ENCODE measurements around the gene EMC8.
"Not testable (repeated sequence)": the region's sequence is repeated elsewhere in the genome, so short reads cannot be mapped to it uniquely, and the experiment has no call there.

EMC8 gene

DNA sequence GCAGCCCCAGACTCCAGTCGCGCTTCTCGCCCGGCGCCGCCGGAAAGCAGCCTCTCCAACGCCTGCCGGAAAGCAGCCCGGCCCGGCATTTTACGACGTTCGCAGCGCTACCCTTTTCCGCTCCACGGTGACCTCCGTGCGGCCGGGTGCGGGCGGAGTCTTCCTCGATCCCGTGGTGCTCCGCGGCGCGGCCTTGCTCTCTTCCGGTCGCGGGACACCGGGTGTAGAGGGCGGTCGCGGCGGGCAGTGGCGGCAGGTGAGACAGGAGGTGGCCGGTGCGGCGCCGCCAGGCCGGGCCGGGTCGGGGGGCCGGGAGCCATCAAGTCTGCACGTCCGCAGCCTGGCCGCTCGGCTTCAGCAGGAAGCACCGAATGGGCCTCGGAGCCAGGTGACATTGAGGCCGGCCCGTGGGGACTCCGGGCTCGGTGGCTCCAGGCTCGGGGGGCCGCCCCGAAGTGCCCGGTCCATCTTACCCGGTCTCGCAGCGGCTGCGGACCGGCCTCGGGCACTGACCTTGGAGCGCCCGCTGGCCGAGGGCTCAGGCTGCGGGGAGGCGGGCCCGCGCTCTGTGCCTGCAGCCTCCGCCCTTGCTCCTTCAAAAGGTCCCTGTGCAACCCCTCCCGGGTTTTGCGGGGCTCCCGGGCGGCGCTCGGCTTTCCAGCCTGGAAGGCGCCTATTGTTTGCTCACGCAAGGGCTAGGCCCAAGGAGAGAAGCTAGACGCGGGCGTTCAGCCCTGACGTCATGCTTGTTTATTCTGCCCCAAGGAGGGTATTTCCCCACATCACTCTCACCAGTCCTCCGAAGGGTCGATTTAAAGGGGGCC is at the start of gene EMC8, which contains the start of gene COX4I1:
TSS of gene EMC8 (minus strand) at position 48 of the 824 bp plus-strand sequence. CDS start 249 bp downstream, outside the sequence.
TSS of gene COX4I1 (plus strand) at position 199 of the 824 bp plus-strand sequence. CDS start 1,511 bp downstream, outside the sequence.
- DNase-seq: peak; percentile 93

DNA sequence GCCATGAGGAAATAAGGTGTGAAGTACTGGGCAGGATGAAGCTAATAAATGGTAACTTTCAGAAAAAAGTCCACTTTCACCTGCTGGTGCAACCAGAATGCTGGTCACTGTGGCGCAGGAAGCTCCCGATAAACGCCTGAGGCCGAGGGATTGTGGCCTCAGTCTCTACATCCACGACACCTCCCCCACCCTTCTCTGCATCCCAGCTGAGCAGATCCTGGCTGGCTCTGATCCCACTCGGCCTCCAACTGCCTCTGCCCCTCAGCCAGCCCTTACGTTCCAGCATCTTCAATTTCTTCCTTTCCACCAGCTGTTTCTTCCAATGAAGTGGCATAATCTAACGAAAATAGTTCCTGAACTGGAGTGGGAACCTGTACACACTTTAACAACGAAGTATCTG is 49.6 kb upstream of the EMC8 start:
- no peak for DNase-seq

DNA sequence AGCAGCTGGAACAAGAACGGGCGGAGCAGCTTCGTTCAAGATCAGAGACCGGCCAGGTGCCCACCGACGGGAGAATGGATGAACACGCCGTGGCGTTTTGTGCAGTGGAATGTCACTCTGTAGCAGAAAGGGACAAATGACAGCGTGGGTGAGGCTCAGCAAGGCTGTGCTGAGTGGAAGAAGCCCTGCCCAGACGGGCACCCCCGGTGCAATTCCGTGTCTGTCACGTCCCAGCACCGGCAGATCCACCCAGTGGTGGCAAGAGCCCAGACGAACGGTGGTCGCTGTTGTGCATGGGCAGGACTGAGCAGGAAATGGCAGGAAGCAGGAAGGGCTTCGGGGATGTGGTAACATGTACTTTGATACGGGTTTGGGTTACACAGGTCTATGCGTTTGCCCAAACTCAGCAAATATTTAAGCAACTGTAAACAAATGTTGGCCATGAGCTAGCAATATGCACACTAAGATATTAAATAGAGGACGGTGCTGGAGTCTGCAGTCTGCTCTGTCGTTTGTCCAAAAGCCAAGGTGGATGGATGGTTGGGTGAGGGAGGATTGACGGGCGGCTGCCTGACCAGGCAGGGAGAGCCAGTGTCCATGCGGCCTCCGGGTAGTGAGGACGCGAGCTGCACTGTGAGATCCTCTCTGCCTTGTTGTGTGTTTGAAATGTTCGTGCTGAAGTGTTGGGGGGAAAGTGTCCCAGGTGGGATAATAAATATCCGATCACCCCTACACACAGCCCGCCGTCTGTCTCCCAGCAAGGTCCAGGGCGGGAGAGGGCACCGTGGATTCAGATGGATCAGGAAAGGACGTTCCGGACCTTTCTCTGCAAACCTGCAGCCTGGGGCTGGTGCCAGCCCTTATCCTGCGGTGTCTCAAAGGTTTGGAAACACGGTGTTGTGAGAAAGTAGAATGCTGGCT is 48.6 kb upstream of the EMC8 start:
- DNase-seq: no peak

DNA sequence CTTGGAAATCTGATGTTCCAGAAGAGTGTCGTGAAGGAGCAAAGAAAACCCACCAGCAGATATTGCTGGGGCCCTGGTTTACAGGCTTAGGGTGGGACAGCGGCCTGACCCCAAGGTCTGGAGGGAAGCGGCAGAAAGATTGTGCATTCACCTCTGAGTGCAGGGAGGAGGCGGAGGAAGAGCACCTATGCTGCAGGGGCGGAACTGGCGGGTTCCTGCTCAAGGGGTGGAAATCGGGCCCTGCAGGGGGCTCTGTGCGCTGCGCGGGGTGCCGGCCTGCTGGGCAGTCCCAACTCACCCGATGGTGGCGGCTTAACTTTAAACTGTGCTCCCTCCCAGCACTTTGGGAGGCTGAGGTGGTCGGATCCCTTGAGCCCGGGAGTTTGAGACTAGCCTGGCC is 47.7 kb upstream of the EMC8 start:
- no peak for DNase-seq

DNA sequence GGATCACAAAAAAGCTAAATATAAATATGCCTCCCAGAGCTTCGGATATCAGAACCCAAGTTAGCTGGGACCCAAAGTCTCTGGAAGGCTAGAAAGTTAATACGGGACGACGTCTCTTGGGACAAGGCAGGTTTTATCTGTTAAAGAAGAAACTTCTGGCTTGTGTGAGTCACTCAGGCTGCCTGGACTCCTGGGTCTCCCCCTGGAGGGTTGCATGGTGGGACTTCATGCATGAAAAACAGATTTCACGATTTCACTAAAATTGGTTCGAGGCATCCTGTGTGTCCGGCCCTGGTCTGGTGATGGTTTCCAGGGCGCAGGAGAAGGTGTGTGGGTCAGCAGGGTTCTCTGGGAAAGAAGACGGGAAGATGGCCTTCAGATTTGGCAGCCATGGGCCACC is 47.1 kb upstream of the EMC8 start:
- DNase-seq: no peak

DNA sequence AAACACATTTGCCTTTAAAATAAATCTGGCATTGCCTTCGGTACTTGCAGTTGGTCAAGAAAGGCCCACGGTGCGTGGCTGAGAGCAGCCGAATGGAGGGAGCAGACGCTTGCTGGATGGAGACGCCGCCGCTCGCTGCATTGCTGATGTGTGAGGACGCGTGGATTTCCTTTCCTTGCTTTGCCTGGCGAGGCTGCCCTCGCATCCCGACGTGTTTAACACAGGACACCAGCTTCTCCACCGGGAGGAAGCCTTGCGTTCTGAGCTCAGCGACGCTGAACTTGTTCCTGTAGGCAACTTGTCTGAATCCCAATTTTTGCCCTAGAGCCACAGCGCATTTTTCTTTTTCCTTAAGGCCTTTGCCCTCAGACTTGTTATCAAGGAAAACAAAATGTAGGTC is 45.9 kb upstream of the EMC8 start:
- DNase-seq: no peak

DNA sequence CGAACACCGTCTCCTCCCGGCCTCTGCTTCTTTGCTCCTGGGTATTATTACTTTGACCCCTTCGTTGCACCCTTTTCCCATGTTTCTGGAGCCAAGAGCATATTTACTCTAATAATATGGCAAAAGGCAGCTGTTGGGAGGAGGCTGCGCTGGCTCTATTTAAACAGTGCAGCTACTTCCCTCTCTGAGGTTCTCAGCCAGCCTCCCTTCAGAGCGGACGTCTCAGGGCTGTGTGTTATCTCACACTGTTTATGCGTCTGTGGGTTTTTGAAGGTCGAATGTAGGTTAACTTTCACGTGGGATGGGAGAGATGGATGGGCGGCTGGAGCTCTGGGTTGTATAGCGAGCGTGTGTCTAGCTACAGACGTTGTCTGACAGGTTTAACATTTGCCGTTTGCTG is 45.4 kb upstream of the EMC8 start:
- no peak for DNase-seq

DNA sequence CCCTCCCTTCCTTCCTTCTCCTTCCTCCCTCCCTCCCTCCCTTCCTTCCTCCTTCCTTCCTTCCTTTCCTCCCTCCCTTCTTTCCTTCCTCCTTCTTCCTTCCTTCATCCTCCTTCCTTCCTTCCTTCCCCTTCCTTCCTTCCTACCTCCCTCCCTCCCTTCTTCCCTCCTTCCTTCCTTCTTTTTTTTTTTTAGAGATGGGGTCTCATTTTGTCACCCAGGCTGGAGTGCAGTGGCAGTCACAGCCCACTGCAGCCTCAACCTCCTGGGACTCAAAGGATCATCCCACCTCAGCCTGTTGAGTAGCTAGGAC is 44.8 kb upstream of the EMC8 start:
- DNase-seq: no peak

DNA sequence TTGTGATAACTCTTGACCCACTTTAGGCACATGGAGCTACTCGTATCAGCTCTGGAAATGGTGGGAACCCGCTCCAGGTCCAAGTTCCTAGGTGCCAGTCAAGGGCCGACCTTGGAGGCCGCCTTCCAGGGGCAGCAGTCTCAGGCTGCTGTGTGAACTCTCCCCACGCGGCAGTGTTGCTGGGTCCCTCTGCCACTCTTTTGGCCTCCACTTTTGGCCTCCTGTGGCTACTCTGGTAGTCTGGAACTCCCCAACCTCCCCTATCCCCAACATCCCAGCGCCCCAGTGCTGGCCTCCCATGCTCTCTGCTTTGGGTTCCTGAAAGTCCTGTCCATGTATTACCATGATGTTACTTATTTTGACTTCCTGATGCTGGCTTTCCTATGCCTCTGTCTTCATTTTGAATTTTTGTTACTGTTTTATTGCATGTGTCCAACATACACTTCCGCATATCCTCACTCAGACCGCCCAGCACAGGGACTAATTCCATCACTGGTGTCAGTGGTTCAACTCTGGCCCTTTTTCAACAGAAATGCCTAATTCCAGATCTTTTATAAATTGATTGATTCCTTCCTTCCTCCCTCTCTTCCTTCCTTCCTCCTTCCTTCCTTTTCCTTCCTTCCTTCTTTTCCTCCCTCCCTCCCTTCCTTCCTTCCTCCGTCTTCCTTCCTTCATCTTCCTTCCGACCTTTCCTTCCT is 44.3 kb upstream of the EMC8 start:
- no peak for DNase-seq

DNA sequence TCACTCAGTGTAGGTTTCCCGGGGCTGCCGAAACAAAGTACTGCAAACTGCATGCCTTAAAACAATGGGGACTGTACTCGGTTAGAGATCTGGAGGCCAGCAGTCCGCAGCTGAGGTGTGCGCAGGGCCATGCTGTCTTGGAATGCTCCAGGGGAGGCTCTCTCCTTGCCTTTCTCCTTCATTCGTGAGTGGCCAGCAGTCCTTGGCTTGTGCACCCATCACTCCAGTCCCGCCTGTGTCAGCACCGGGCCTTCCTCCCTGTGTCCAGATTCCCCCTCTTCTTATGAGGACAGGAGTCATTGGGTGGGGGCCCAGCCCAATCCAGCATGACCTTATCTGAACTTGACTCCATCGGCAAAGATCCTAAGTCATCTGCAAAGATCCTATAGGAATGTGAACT is 43.5 kb upstream of the EMC8 start:
- DNase-seq: no peak

DNA sequence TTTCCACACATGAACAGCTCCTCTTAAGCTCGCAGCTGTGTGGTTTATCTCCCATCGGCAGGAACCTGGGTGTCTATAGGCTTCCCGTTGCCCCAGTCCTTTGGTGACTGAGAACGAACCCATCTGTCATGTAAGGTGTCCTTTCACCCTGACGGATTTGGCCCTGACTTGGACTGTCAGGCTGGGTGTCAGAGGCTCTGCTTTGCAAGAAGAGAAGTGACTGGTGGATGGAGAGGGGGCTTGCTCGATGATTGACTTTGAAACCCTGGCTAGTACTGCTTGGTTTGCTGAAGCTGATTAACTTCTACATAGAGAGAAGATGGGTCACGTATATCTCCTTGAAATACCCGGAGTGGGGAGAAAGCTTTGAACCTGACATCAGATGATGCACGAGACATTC is 43.1 kb upstream of the EMC8 start:
- DNase-seq: no peak

DNA sequence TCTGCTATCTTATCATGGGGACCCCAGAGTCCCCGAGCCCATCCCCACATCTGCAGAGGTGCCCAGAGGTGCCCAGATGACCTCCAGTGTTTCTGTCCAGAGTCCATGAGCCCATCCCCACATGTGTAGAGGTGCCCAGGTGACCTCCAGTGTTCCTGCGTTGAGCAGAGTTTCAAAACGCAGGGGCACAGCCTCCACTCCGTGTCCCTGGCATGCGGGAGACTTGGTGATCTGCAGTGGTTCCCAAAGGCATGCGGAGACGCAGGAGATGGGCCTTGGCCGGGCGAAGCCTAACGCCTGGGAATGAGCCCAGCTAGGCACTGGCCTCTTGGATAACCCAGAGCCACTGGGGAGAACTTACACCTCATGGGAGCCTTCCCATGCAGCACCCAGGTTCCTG is 41.5 kb upstream of the EMC8 start:
- DNase-seq: no peak

DNA sequence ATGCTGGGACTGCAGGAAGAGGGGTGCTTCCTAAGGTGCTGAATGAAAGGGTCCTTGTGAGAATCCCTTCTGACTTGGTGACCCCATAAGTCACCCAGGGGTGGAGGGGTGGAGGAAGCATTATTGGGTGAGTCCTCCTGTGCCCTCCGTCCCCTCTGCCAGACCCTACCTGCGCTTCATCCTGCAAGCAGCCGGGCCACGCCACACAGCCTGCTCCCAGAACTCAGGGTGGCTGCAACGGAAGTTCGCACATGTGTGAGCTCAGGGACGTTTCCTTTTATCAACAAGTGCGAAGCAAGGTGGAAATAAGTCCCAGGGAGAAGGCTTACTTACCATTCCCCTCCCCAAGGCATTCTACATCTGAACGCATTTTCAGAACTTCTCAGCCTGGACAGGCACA is 41.1 kb upstream of the EMC8 start:
- no peak for DNase-seq

DNA sequence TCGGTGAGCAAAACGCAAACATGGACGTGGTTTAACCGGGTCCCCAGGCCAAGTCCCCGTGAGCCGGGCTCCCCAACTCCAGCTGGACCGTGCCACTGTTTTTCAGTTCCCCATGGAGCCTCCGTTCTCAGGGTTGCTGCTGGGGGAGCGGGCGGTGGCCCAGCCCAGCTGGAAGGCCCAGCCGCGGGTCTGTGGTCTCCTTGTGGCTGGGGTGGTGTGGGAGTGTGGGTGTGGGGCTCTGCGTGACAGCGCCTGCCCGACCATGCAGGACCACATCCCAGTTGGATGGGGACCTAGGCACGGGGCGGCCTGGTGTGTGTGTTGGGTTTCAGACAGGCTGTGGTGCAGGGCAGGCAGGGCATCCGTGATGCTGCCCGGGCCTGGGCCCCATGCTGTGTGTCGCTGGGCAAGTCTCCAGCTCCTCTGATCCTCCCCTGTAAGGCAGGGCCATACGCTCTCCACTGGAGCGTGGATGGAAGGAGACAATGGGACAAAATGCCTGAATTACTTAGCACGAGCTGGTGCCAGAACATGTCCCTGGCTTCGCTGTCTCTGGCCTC is 40.4 kb upstream of the EMC8 start:
- no peak for DNase-seq

DNA sequence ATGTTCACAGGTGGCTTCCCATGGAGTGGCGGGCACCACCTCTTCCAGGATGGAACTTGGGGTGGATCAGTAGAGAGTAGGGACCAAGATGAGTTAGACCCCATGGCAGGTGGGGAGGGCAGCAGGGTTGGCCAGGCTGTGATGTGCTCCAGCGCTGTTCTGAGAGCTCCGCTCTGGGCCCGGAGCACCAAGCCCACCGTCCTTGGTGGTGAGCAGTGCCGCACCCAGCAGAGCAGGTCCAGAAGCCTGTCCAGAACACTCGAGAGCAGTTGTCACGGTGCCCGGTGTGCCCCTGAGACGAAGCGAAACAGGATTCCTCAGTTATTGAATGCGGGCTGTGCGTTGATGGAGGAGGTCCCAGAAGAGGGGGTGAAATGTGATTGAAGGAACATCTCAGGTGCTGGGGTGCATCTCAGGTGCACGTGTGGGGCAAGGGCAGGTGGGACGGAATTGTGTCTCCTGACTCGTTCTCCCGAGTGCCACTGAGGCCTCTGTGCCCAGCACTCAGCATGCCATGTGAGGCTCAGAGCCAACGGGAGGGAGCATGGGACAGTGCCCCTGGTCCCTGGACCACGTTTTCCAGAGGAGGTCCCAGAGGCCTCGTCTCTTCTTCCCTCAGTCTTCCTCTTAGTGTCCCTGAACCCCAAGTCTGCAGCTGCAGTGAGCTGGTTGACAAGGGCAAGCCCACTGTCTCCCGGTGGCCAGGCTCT is 39.7 kb upstream of the EMC8 start:
- DNase-seq: no peak

DNA sequence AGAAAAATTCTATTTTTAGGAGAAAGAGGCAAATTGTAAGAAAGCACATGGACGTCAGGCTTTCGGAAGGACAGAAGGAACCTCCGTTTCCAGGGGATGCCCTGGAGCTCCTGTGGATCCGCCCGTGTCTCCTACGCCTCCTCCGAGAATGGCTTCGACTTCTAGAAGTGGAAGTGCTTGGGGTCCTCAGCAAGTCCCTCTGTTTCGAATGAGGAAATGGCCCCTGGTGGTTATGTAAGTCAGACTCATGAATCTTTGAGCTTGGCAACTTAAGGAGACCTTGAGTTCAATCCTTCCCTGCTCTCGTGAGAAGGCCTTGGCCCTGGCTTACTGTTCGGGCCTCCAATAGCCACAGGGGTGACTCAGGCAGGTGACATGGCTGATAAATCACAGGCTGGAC is 39.0 kb upstream of the EMC8 start:
- DNase-seq: no peak

DNA sequence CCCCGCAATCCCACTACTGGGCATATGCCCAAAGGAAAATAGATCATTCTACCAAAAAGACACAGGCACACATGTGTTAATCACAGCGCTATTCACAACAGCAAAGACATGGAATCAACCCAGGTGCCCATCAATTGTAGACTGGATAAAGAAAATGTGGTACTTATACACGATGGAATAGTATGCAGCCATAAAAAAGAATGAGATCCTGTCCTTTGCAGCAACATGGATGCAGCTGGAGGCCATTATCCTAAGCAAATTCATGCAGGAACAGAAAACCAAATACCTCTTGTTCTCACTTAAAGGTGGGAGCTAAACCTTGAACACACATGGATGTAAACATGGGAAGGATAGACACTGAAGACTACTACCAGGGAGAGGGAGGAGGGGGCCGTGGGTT is 38.3 kb upstream of the EMC8 start:
- not testable (repeated sequence) for DNase-seq

DNA sequence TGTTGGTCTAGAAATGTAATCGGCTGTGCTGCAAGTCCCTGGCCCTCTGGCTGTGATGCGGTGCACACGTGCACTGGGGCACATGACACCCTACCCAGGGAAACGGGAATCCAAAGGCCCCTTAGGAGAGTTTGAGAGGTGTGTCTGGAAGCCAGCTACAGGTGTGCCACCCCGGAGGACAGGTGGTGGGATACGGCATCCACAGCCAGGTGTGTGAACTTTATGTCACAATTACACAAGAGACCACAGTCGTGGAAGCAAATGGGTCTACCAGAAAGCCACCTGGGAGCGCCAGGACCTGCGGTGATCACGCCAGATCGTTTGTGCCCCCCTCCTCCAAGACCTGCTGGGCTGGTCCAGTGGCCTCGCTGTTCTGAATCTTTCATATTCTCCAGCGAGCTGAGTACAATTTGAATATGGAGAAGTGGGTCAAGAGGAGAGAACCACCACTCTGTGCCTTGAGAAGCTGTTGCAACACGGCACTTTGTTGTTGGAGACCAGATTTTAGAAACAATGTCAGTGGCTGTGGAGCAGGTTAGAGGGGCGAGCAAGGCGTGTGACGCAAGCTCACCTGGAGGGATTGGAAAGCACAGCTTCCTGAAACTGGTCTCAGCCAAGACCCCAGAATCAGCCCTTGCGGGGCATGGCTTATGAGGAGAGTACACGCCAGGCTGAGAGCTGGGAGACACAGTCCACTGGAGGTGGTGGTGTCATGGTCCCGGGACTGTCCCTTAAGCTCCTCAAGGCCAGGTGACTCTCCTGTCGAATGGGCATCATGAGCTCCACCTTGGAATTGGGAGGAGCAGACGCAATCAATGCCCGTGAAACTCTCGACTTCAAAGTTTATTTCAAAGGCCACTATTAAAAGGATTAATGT is 37.6 kb upstream of the EMC8 start:
- DNase-seq: no peak

DNA sequence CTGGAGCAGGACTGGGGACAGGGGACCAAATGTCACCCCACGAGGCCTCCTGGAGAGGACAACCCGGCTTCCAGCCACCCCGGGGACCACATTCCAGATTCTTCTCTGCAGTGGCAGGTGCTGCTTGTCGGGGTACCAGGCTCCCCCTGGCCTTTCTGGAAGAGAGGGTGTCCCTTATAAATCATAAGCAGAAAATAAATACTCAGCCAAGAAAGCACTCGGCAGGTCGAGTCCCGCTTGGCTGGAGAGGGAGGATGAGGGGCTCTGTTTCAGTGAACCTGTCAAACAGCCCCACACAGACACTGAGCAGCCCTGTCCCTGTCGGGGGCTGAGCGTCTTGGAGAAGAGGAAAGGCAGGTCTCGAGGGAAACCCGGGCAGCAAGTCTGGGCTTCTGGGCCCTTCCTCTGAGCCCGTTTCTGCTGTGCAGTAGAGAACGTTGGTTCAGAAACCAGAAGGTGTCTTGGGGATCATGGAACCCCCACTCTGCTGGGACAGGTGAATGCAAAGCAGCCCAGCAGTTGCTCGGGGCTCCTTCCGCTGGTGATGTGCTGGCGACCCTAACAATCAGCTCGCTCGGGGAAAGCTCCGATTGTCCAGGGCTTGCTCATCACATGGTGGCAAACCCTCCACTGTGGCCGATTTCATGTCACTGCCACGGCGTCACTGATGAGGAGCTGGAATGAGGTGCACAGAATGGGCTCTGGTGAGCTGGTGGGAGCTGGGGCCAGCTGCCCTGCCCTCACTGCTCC is 36.8 kb upstream of the EMC8 start:
- DNase-seq: no peak

DNA sequence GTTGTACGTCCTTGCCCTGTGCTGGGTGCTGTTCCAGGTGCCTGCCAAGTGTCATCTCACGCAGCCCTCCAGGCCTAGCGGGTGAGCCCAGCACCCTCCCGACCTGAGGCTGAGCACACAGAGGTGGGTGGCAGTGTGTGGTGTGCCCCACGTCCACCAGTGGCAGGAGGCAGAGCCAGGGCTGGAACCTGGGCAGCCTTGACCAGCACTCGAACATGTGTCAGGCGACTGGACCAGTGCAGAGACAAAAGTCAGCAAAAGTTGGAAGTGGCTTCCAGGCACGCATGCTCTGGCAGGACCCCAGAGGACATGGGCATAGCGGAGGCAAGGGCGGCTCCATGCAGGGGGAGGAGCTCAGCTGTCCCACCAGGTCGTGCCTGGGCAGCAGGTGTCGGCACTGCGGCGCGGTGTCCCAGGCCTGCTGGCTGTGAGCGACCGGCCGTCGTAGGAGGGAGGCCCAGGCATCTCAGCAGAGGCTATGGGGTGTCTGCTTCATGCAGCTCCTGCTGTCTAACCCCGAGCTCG is 35.9 kb upstream of the EMC8 start:
- DNase-seq: no peak
